ENCODE data around the gene CA11. TPM values are rescaled to one million over a fixed set of nuclear protein-coding genes. Genes with fewer than 3 reads are reported as not detected.

The CA11 gene
- total RNA-seq, 1 experiment from 2014 or later: 10.5 TPM

- POLR2A ChIA-PET: no interaction called here
- Mint-ChIP-seq H3K36me3 (ENCODE audit: insufficient read depth, unreplicated experiment) (peaks cover 7% of the 10 kb centered on the region), H3K27ac (ENCODE audit: unreplicated experiment) (no peak overlapping the region), H3K4me3 (ENCODE audit: unreplicated experiment) (no peak overlapping the region), H3K9me3 (ENCODE audit: unreplicated experiment) (no peaks in the 10 kb centered on the region), H3K4me1 (ENCODE audit: low read depth, unreplicated experiment) (peaks cover 11% of the 10 kb centered on the region), H3K27me3 (ENCODE audit: insufficient read depth, unreplicated experiment) (no peaks in the 10 kb centered on the region)
- no peaks in the 10 kb centered on the region for H3K36me3 ChIP-seq (ENCODE audit: control insufficient read depth, insufficient read depth, low read length)
- DNase-seq: no peak
- no peak for TF ChIP-seq CTCF (IDR thresholded peaks at IDR 0.05; ENCODE audit: insufficient read depth in 1 of 2, low read depth in 1 of 2, low read length in 1 of 2, severe bottlenecking in 1 of 2, unreplicated experiment in 1 of 2)
- H3K27me3 ChIP-seq (replicated peaks; ENCODE audit: control insufficient read depth, insufficient read depth, low read length): no peaks in the 10 kb centered on the region
- H3K4me3 ChIP-seq (ENCODE audit: low read depth, low read length): no peak overlapping the region
- H3K9me3 ChIP-seq: no peaks in the 10 kb centered on the region
- H3K4me1 ChIP-seq: peaks cover 7% of the 10 kb centered on the region
- CTCF ChIA-PET: no interaction called here
- BruUV-seq (replicated peaks): no TSS peak
- intact Hi-C loops (cut with micrococcal nuclease; ENCODE audit: unreplicated experiment): no loop called here
Measured at GRCh38 chr19:48603850-48604249, 42.1 kb downstream of the CA11 start.

GRCh38 chr19:48603449-48603848, 42.5 kb downstream of the CA11 start:
- no peaks in the 10 kb centered on the region for H3K9me3 Mint-ChIP-seq (ENCODE audit: unreplicated experiment)
- H3K27me3 Mint-ChIP-seq (ENCODE audit: insufficient read depth, unreplicated experiment): no peaks in the 10 kb centered on the region
- H3K4me1 ChIP-seq: peaks cover 7% of the 10 kb centered on the region
- intact Hi-C loops (cut with micrococcal nuclease; ENCODE audit: unreplicated experiment): no loop called here
- no peak overlapping the region for H3K4me3 Mint-ChIP-seq (ENCODE audit: unreplicated experiment)
- no TSS peak for BruUV-seq (replicated peaks)
- no peak overlapping the region for H3K4me3 ChIP-seq (ENCODE audit: low read depth, low read length)
- TF ChIP-seq CTCF (IDR thresholded peaks at IDR 0.05; ENCODE audit: insufficient read depth in 1 of 2, low read depth in 1 of 2, low read length in 1 of 2, severe bottlenecking in 1 of 2, unreplicated experiment in 1 of 2): no peak
- ChIA-PET POLR2A (no interaction called here), CTCF (no interaction called here)
- H3K36me3 ChIP-seq (ENCODE audit: control insufficient read depth, insufficient read depth, low read length): no peaks in the 10 kb centered on the region
- peaks cover 8% of the 10 kb centered on the region for H3K4me1 Mint-ChIP-seq (ENCODE audit: low read depth, unreplicated experiment)
- no peaks in the 10 kb centered on the region for H3K9me3 ChIP-seq
- no peak for DNase-seq
- H3K27ac Mint-ChIP-seq (ENCODE audit: unreplicated experiment): no peak overlapping the region
- H3K36me3 Mint-ChIP-seq (ENCODE audit: insufficient read depth, unreplicated experiment): peaks cover 5% of the 10 kb centered on the region
- no peaks in the 10 kb centered on the region for H3K27me3 ChIP-seq (replicated peaks; ENCODE audit: control insufficient read depth, insufficient read depth, low read length)

- no peaks in the 10 kb centered on the region for H3K27me3 Mint-ChIP-seq (ENCODE audit: insufficient read depth, unreplicated experiment)
- no peak for TF ChIP-seq CTCF (IDR thresholded peaks at IDR 0.05; ENCODE audit: insufficient read depth in 1 of 2, low read depth in 1 of 2, low read length in 1 of 2, severe bottlenecking in 1 of 2, unreplicated experiment in 1 of 2)
- H3K36me3 Mint-ChIP-seq (ENCODE audit: insufficient read depth, unreplicated experiment): peaks cover 5% of the 10 kb centered on the region
- no TSS peak for BruUV-seq (replicated peaks)
- no peak overlapping the region for H3K27ac Mint-ChIP-seq (ENCODE audit: unreplicated experiment)
- ChIA-PET POLR2A (no interaction called here), CTCF (no interaction called here)
- H3K4me3 Mint-ChIP-seq (ENCODE audit: unreplicated experiment): no peak overlapping the region
- Histone ChIP-seq H3K4me1 (peaks cover 7% of the 10 kb centered on the region), H3K27me3 (replicated peaks; ENCODE audit: control insufficient read depth, insufficient read depth, low read length) (no peaks in the 10 kb centered on the region), H3K9me3 (no peaks in the 10 kb centered on the region), H3K36me3 (ENCODE audit: control insufficient read depth, insufficient read depth, low read length) (no peaks in the 10 kb centered on the region), H3K4me3 (ENCODE audit: low read depth, low read length) (no peak overlapping the region)
- H3K9me3 Mint-ChIP-seq (ENCODE audit: unreplicated experiment): no peaks in the 10 kb centered on the region
- DNase-seq: no peak
- intact Hi-C loops (cut with micrococcal nuclease; ENCODE audit: unreplicated experiment): no loop called here
- H3K4me1 Mint-ChIP-seq (ENCODE audit: low read depth, unreplicated experiment): peaks cover 8% of the 10 kb centered on the region
Measured at GRCh38 chr19:48603001-48603400, 43.0 kb downstream of the CA11 start.
